Measurements from ENCODE around the gene CHTF8.

Gene CHTF8

GRCh38 chr16:69112285-69113129 is 19.9 kb downstream of the CHTF8 start:
- DNase-seq: peak; percentile 38

DNA sequence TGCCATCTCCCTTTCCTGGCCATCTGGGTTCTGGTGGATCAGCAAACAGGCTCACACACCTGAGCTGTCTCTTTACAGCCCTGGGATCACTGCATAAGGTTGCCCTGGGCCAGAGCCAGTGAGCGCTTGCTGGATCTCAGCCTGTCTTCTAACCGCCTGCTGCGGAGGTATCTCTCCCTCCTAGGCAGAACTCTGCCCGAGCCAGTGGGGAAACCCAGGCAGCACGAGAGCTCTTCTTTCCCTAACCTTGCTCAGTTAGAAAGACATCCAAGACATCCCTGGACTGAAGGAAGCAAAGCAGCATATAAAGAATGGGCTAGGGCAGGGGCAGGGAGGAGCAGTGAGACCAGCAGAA is 20.5 kb downstream of the CHTF8 start:
- DNase-seq: no peak

DNA sequence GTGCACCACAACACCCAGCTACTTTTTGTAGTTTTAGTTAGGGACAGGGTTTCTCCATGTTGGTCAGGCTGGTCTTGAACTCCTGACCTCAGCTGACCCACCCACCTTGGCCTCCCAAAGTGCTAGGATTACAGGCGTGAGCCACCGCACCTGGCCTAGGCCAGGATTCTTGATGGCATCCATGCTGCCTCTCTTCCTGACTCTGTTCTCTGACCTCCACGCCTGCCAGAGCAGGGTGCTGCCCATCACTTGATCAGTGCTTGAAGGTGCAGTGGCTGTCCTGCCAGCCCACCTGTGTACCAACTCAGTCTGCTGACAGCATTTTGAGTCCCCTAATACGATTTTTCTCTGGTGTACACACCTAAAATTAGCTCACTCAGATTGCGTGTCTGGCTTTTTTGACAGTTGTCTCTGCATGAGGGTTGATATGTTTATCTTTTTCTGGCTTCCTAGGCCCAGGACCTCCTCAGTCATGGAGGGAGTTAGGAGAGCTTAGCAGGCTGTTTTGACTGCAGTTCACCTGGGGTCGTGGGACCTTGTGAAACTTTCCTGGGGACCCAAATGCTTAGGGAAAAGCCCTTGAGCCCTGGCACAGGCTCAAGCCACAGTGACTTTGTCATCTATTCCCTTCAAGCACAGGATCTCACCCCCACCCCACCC is 21.0 kb downstream of the CHTF8 start:
- DNase-seq: no peak

- DNase-seq: no peak
Measured at GRCh38 chr16:69110406-69110805, 22.0 kb downstream of the CHTF8 start.

GRCh38 chr16:69109486-69110270 is 22.7 kb downstream of the CHTF8 start:
- DNase-seq: no peak

GRCh38 chr16:69108905-69109252 is 23.5 kb downstream of the CHTF8 start:
- no peak for DNase-seq

- DNase-seq: no peak
Measured at GRCh38 chr16:69108064-69108904, 24.1 kb downstream of the CHTF8 start.

GRCh38 chr16:69107316-69107962 is 24.9 kb downstream of the CHTF8 start:
- DNase-seq: no peak

DNA sequence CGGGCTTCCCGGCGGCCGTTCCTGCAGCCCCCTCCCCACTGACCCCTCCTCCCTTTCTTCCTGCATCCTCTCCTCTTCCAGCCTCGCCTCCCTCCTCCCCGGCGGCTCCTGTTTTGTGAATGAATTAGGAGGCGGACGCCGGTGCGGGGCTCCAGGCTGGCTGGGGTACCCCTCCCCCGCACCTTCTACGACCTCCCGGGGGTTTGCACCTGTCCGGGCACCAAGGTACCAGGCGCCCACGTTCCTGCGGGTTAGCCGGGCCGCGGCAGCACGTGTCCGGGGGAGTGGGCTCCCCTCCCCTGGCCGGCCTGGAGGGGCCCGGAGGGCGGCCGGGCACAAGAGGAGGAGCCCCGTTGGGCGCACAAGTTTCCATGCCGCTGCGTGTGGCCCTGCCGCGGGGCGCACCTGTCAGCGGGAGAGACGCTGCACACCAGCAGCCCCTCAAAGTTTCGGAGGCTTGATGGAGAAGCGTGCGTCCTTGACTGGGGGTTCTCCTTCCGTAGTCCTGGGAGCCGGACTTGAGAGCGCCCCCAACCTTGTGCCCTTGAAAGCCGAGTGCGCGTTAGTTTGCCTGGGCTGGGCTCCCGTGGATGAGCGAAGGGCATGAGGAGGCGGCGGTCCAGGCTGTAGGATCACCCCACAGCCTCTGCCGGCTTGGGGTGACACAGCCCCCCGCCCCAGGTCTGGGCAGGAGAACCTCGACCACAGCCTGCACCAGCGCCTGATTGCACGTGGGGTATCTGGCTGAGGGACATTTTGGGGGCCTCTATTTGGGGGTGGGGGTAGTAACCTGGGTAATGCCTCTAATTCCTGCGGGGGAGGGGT is 25.7 kb downstream of the CHTF8 start:
- no peak for DNase-seq

- DNase-seq: peak; percentile 15
Measured at GRCh38 chr16:69105501-69106361, 26.7 kb downstream of the CHTF8 start, which contains the start of gene HAS3. TSS of gene HAS3 (plus strand) at chr16:69105653. CDS start at chr16:69109396, 3,743 bp downstream.

GRCh38 chr16:69100071-69100691 is 32.2 kb downstream of the CHTF8 start:
- DNase-seq: no peak

GRCh38 chr16:69095193-69095592 is 37.2 kb downstream of the CHTF8 start:
- no peak for DNase-seq

- DNase-seq: no peak
Measured at GRCh38 chr16:69094501-69094900, 37.9 kb downstream of the CHTF8 start.

- DNase-seq: no peak
Measured at GRCh38 chr16:69093974-69094373, 38.4 kb downstream of the CHTF8 start.

GRCh38 chr16:69089091-69089910 is 43.1 kb downstream of the CHTF8 start:
- DNase-seq: no peak

DNA sequence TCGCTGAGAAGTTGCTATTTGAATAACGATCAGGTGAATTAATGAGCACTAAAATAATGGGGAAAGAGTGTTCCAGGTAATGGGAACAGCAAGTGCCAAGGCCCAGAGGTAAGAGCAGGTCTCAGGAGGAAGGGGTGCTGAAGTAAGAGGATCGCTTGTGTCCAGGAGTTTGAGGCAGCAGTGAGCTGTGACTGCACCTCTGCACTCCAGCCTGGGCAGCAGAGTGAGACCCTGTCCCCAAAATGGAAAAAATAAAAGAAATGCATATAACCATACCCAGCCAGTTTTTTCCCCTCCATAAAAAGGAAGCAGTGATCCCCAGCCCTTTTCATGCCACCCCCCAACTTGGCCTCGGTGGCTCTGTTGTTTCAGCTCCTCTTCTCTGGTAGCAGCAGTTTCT is 43.7 kb downstream of the CHTF8 start:
- DNase-seq: no peak

DNA sequence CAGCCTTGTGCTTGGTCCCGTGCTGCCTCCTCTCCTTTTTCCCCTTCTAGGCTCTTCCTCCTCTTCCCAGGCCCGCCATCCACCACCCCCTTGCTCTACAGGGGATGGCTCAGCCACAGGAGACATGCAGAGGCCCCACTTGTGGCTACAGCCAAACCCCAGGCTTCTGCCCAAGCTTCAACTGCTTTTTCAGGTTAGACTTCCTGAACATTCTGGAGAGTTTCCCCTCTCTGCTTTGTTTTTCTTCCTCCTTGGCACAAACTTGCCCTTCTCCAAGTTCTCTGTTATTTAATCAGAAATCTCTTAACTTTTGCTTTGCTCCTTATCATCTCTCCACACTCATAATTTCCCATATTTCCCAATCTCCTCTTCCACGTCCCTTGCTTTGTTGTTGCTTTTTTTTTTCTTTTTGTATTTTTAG is 45.2 kb downstream of the CHTF8 start:
- DNase-seq: no peak

GRCh38 chr16:69085032-69085695 is 47.2 kb downstream of the CHTF8 start:
- no peak for DNase-seq
